Measurements from ENCODE around the gene DEAF1.
"Not testable (repeated sequence)": the region's sequence is repeated elsewhere in the genome, so short reads cannot be mapped to it uniquely, and the experiment has no call there.

The DEAF1 gene

GRCh38 chr11:694563-695287, at the start of gene DEAF1:
TSS of gene DEAF1 (minus strand) at chr11:695222. CDS start at chr11:695047, 175 bp downstream.
- FAIRE-seq: peak; percentile 97

- no peak for FAIRE-seq
Measured at GRCh38 chr11:742571-743201, 47.7 kb upstream of the DEAF1 start.

GRCh38 chr11:742156-742546, 47.1 kb upstream of the DEAF1 start:
- FAIRE-seq: no peak

- FAIRE-seq: not testable (repeated sequence)
Measured at GRCh38 chr11:737899-738298, 42.9 kb upstream of the DEAF1 start.

- FAIRE-seq: no peak
Measured at GRCh38 chr11:737366-737765, 42.3 kb upstream of the DEAF1 start.

- FAIRE-seq: not testable (repeated sequence)
Measured at GRCh38 chr11:734541-734940, 39.5 kb upstream of the DEAF1 start.

- no peak for FAIRE-seq
Measured at GRCh38 chr11:733072-733471, 38.0 kb upstream of the DEAF1 start.

GRCh38 chr11:729492-730074, 34.6 kb upstream of the DEAF1 start:
- FAIRE-seq: no peak

GRCh38 chr11:728901-729491, 34.0 kb upstream of the DEAF1 start:
- no peak for FAIRE-seq

- no peak for FAIRE-seq
Measured at GRCh38 chr11:727859-728748, 33.1 kb upstream of the DEAF1 start.

GRCh38 chr11:727281-727701, 32.3 kb upstream of the DEAF1 start:
- FAIRE-seq: no peak

GRCh38 chr11:726278-727220, 31.5 kb upstream of the DEAF1 start:
- no peak for FAIRE-seq

- FAIRE-seq: no peak
Measured at GRCh38 chr11:725624-726202, 30.7 kb upstream of the DEAF1 start.

- FAIRE-seq: no peak
Measured at GRCh38 chr11:724778-725386, 29.9 kb upstream of the DEAF1 start.

GRCh38 chr11:724049-724777, 29.2 kb upstream of the DEAF1 start:
- FAIRE-seq: no peak

- FAIRE-seq: peak; percentile 94
Measured at GRCh38 chr11:723120-723883, 28.3 kb upstream of the DEAF1 start.

- no peak for FAIRE-seq
Measured at GRCh38 chr11:722346-722811, 27.4 kb upstream of the DEAF1 start.

- no peak for FAIRE-seq
Measured at GRCh38 chr11:721741-722345, 26.8 kb upstream of the DEAF1 start.

All from A204.1 (cell line).